LNCaP clone FGC (cell line): ENCODE measurements around the gene ABCA4.

Experiments used
- DNase-seq: peaks from one replicate; pipeline ENCODE4 v3.0.0-alpha.2; 2011; ENCODE audit warnings: low read depth
- H3K4me3 ChIP-seq: 2 replicates; pipeline ENCODE4 v1.5.1; 2011; ENCODE audit warnings: mild to moderate bottlenecking, low read depth, low read length, control low read depth
- TF ChIP-seq, protein P1 (sequence below): IDR thresholded peaks from 2 replicates; pipeline ENCODE4 v1.5.1; 2012; ENCODE audit warnings: mild to moderate bottlenecking; ENCODE audit not compliant: control insufficient read depth, insufficient read depth; ENCODE audit errors: extremely low read depth

ABCA4 gene

GRCh38 chr1:94017155-94017829 lies 103.7 kb downstream of the ABCA4 start:
- TF ChIP-seq, protein P1, sequence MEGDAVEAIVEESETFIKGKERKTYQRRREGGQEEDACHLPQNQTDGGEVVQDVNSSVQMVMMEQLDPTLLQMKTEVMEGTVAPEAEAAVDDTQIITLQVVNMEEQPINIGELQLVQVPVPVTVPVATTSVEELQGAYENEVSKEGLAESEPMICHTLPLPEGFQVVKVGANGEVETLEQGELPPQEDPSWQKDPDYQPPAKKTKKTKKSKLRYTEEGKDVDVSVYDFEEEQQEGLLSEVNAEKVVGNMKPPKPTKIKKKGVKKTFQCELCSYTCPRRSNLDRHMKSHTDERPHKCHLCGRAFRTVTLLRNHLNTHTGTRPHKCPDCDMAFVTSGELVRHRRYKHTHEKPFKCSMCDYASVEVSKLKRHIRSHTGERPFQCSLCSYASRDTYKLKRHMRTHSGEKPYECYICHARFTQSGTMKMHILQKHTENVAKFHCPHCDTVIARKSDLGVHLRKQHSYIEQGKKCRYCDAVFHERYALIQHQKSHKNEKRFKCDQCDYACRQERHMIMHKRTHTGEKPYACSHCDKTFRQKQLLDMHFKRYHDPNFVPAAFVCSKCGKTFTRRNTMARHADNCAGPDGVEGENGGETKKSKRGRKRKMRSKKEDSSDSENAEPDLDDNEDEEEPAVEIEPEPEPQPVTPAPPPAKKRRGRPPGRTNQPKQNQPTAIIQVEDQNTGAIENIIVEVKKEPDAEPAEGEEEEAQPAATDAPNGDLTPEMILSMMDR = no peak
- DNase-seq = no peak
- H3K4me3 ChIP-seq = no peak overlapping the region

GRCh38 chr1:94015489-94015817 lies 105.5 kb downstream of the ABCA4 start:
- no peak for DNase-seq
- TF ChIP-seq, protein P1 = no peak
- H3K4me3 ChIP-seq = no peak overlapping the region

GRCh38 chr1:94014635-94015488 lies 106.1 kb downstream of the ABCA4 start:
- no peak for DNase-seq
- TF ChIP-seq, protein P1 = no peak
- H3K4me3 ChIP-seq = no peak overlapping the region

GRCh38 chr1:94014087-94014486 lies 106.9 kb downstream of the ABCA4 start:
- no peak overlapping the region for H3K4me3 ChIP-seq
- TF ChIP-seq, protein P1 = no peak
- no peak for DNase-seq

DNA sequence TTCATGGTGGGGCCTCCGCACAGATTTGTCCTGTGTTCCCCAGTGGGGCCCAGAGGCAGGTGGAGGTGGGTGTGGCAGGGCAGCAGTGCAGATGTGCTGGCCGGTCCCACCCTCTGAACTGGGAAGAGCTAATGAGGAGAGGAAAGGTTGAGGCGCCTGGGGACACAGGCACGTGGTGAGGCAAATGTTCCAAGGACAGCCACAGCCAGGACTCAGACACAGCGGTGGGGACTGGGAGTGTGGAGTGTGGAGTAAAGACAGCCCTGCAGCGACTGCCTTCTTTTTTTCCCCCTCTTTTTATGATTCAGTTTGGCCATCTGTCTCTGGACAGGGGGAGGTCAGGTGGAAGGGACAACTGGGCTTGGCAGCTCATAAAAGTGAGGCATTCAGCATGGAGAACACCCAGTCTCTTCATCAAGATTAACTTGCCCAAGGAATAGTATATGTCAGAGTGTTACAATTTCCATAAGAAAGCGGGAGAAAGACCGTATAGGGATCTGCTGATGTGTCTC lies 107.5 kb downstream of the ABCA4 start:
- DNase-seq = no peak
- no peak overlapping the region for H3K4me3 ChIP-seq
- TF ChIP-seq, protein P1 = no peak

DNA sequence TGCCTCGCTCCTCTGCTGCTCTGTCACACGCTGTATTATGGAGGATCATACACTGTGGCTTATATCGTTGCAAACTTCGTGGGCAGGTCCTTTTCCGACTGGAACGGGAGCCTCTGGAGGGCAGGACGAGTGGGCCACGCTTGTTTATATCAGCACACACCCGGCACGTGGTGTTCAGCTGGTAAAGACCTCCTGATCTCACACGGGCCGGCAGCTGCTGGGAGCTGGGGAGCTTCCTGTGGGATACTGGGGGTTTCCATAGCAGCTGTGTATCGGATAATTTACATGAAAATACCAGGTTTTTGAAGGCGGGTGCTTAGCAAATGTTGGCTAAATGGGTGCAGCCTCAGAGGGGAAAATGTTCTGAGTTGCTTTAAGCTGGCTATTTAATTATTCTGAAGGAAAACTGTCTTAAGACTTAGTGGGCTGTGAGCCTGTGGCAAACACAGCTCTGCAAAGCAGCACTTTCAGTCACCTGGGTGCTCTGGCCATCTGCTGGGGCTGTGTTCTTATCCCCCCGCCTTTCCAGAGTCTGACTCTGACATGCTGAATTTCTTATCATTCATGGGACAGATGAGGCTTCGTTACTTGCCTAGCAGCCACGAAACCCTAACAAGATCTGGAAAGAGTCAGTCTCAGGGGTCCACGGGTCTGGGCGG lies 108.1 kb downstream of the ABCA4 start:
- no peak for DNase-seq
- TF ChIP-seq, protein P1 = no peak
- no peak overlapping the region for H3K4me3 ChIP-seq
